GM21381 (cell line): ENCODE measurements around the gene MYL4.
A peak's percentile ranks its signal among the peaks of the same experiment; 100 is the strongest.
"Not testable (repeated sequence)": the region's sequence is repeated elsewhere in the genome, so short reads cannot be mapped to it uniquely, and the experiment has no call there.

Experiments
- ATAC-seq: cut with Tn5 transposase; IDR thresholded peaks from one replicate; pipeline ENCODE4 v1.9.1; 2021; ENCODE audit warnings: mild to moderate bottlenecking, moderate library complexity; ENCODE audit not compliant: unreplicated experiment

The MYL4 gene

GRCh38 chr17:47239967-47240651 is 31.0 kb downstream of the MYL4 start:
- no peak for ATAC-seq

- ATAC-seq: no peak
Observed at GRCh38 chr17:47240806-47241205, 31.7 kb downstream of the MYL4 start.

GRCh38 chr17:47242648-47243047 is 33.5 kb downstream of the MYL4 start:
- ATAC-seq: no peak

GRCh38 chr17:47243737-47244598 is 34.8 kb downstream of the MYL4 start:
- no peak for ATAC-seq

GRCh38 chr17:47244697-47245096 is 35.5 kb downstream of the MYL4 start:
- no peak for ATAC-seq

GRCh38 chr17:47246120-47246519 is 37.0 kb downstream of the MYL4 start:
- ATAC-seq: no peak

GRCh38 chr17:47250855-47251254 is 41.7 kb downstream of the MYL4 start:
- no peak for ATAC-seq

- ATAC-seq: no peak
Observed at GRCh38 chr17:47251421-47251940, 42.3 kb downstream of the MYL4 start.

GRCh38 chr17:47252209-47252608 is 43.1 kb downstream of the MYL4 start:
- ATAC-seq: no peak

GRCh38 chr17:47252766-47253512 is 43.8 kb downstream of the MYL4 start:
- ATAC-seq: no peak

GRCh38 chr17:47253541-47254402 is 44.6 kb downstream of the MYL4 start, which contains the start of gene ITGB3:
Gene ITGB3 (plus strand): TSS chr17:47253827. CDS start chr17:47253862, 35 bp downstream.
- peak; percentile 83 for ATAC-seq

- ATAC-seq: peak; percentile 10
Observed at GRCh38 chr17:47254403-47254943, 45.3 kb downstream of the MYL4 start.

- no peak for ATAC-seq
Observed at GRCh38 chr17:47257651-47258339, 48.6 kb downstream of the MYL4 start.

- no peak for ATAC-seq
Observed at GRCh38 chr17:47262586-47262985, 53.4 kb downstream of the MYL4 start.

GRCh38 chr17:47264166-47264565 is 55.0 kb downstream of the MYL4 start:
- no peak for ATAC-seq

GRCh38 chr17:47265983-47266541 is 56.9 kb downstream of the MYL4 start:
- ATAC-seq: no peak

GRCh38 chr17:47266782-47267181 is 57.6 kb downstream of the MYL4 start:
- no peak for ATAC-seq

- ATAC-seq: no peak
Observed at GRCh38 chr17:47267354-47267828, 58.2 kb downstream of the MYL4 start.

GRCh38 chr17:47268964-47269363 is 59.8 kb downstream of the MYL4 start:
- ATAC-seq: not testable (repeated sequence)
